HCT116 (cell line): Measurements from ENCODE around the gene MUS81. TPM values are rescaled to one million over a fixed set of nuclear protein-coding genes. Genes with fewer than 3 reads are reported as not detected.
A peak's percentile ranks its signal among the peaks of the same experiment; 100 is the strongest.

Experiments used
- ATAC-seq: fragments of 200-7000 bp; cut with Tn5 transposase; 2 replicates; pipeline ENCODE4 v1.9.1; 2020; ENCODE audit warnings: mild to moderate bottlenecking, moderate library complexity
- BruUV-seq: library from RNA; stranded (reverse); fragments of 400-500 nt; replicated peaks from 2 replicates; lab custom pipeline; 2021; lab: Mats Ljungman, UMichigan
- CTCF ChIA-PET: fragments of 300-600 bp; sonication (Branson Sonifier 250); formaldehyde crosslinking; loops from one replicate; lab custom pipeline; 2021; ENCODE audit warnings: antibody characterized with exemption; lab: Charles Lee
- POLR2A ChIA-PET: fragments of 300-600, 350-600 bp; sonication (Branson Sonifier 250); formaldehyde crosslinking; loops from one replicate; lab custom pipeline; 2021; ENCODE audit warnings: antibody characterized with exemption; lab: Charles Lee
- RAD21 ChIA-PET, 2 experiments: fragments of 300-600 bp; sonication (Branson Sonifier 250); formaldehyde crosslinking; loops; one replicate each; lab custom pipeline; 2023; ENCODE audit warnings: low total read pairs in 2 of 2; ENCODE audit not compliant: uncharacterized antibody in 2 of 2, unreplicated experiment in 2 of 2, low non-redundant PET in 1 of 2; lab: Charles Lee
- DNase-seq: peaks from one replicate; pipeline ENCODE4 v3.0.0-alpha.2; 2010; ENCODE audit warnings: low read depth, low spot score
- H2AFZ ChIP-seq: fragments of 200-600 bp; shearing (Covaris generic), sonication (generic); 2 replicates; pipeline ENCODE4 v1.6.1; 2017; ENCODE audit warnings: low read depth, mixed run types, mixed read lengths, antibody characterized with exemption, low read length; ENCODE audit not compliant: poor library complexity, severe bottlenecking
- H3K27ac ChIP-seq: 2 replicates; pipeline ENCODE4 v1.5.1; 2012; ENCODE audit warnings: low read depth, low read length
- H3K27me3 ChIP-seq: fragments of 200-600 bp; sonication (generic); 2 replicates; pipeline ENCODE4 v1.6.1; 2016; ENCODE audit warnings: mixed run types, low read length, mixed read lengths; ENCODE audit not compliant: insufficient read depth
- H3K36me3 ChIP-seq, 2 experiments: fragments of 200-500 bp in 1 of 2; fragments of 200-600 bp in 1 of 2; sonication (Bioruptor generic) in 1 of 2; sonication (generic) in 1 of 2; 2 replicates each; pipeline versions ENCODE4 v1.5.1 to v1.6.1; 2014 to 2016; ENCODE audit warnings: low read length in 2 of 2, inconsistent platforms in 1 of 2, mixed read lengths in 1 of 2, mixed run types in 1 of 2; ENCODE audit not compliant: insufficient read depth in 2 of 2, control insufficient read depth in 1 of 2
- H3K4me1 ChIP-seq, 2 experiments: fragments of 200-600 bp in 1 of 2; sonication (generic) in 1 of 2; 2 replicates each; pipeline versions ENCODE4 v1.5.1 to v1.6.1; 2012 to 2017; ENCODE audit warnings: low read length in 2 of 2, inconsistent platforms in 1 of 2, mild to moderate bottlenecking in 1 of 2, mixed read lengths in 1 of 2, mixed run types in 1 of 2, moderate library complexity in 1 of 2; ENCODE audit not compliant: insufficient read depth in 2 of 2, control insufficient read depth in 1 of 2
- H3K4me2 ChIP-seq: fragments of 200-600 bp; sonication (generic); 2 replicates; pipeline ENCODE4 v1.6.1; 2017; ENCODE audit warnings: mixed run types, low read length, mixed read lengths
- H3K4me3 ChIP-seq, 2 experiments: fragments of 200-600 bp in 1 of 2; sonication (generic) in 1 of 2; replicated peaks in 1 of 2; 2 replicates each; pipeline ENCODE4 v1.5.1; 2011 to 2016; ENCODE audit warnings: low read length in 2 of 2, control low read depth in 1 of 2, low read depth in 1 of 2, mild to moderate bottlenecking in 1 of 2, mixed read lengths in 1 of 2, mixed run types in 1 of 2
- H3K79me2 ChIP-seq: fragments of 200-600 bp; sonication (generic); 2 replicates; pipeline ENCODE4 v1.6.1; 2017; ENCODE audit warnings: mild to moderate bottlenecking, mixed run types, low read length, moderate library complexity, mixed read lengths; ENCODE audit not compliant: insufficient read depth
- H3K9ac ChIP-seq: fragments of 200-600 bp; sonication (generic); 2 replicates; pipeline ENCODE4 v1.6.1; 2016; ENCODE audit warnings: low read length, mixed read lengths
- H3K9me2 ChIP-seq: fragments of 200-600 bp; sonication (generic), shearing (Covaris generic); 2 replicates; pipeline ENCODE4 v1.6.1; 2017; ENCODE audit warnings: mixed run types, mild to moderate bottlenecking, moderate library complexity; ENCODE audit not compliant: insufficient read depth
- H3K9me3 ChIP-seq, 2 experiments: fragments of 200-500 bp in 1 of 2; fragments of 200-600 bp in 1 of 2; sonication (Bioruptor generic) in 1 of 2; sonication (generic) in 1 of 2; 2 replicates each; pipeline ENCODE4 v1.6.1; 2014 to 2017; ENCODE audit warnings: low read length in 2 of 2, mixed read lengths in 2 of 2, inconsistent platforms in 1 of 2, low read depth in 1 of 2, mild to moderate bottlenecking in 1 of 2, mixed run types in 1 of 2, moderate library complexity in 1 of 2; ENCODE audit not compliant: control insufficient read depth in 1 of 2, insufficient read depth in 1 of 2
- H4K20me1 ChIP-seq: fragments of 200-600 bp; sonication (generic), shearing (Covaris generic); 2 replicates; pipeline ENCODE4 v1.6.1; 2017; ENCODE audit warnings: mixed run types, mild to moderate bottlenecking, moderate library complexity; ENCODE audit not compliant: insufficient read depth
- CBX3 ChIP-seq: IDR thresholded peaks from 2 replicates; pipeline ENCODE4 v1.6.1; 2012; ENCODE audit warnings: low read depth
- CEBPB ChIP-seq: IDR thresholded peaks from 2 replicates; pipeline ENCODE4 v1.6.1; 2012; ENCODE audit warnings: low read depth
- EGR1 ChIP-seq: IDR thresholded peaks from 2 replicates; pipeline ENCODE4 v1.6.1; 2012; ENCODE audit warnings: low read depth
- ELF1 ChIP-seq: IDR thresholded peaks from 2 replicates; pipeline ENCODE4 v1.6.1; 2012; ENCODE audit warnings: low read depth, borderline replicate concordance
- EZH2 ChIP-seq: fragments of 200-600 bp; sonication (generic); IDR thresholded peaks from 2 replicates; pipeline ENCODE4 v1.6.1; 2017; ENCODE audit warnings: antibody characterized with exemption, mixed run types
- FOSL1 ChIP-seq: IDR thresholded peaks from 2 replicates; pipeline ENCODE4 v1.6.1; 2012; ENCODE audit warnings: low read depth
- JUND ChIP-seq: IDR thresholded peaks from 2 replicates; pipeline ENCODE4 v1.6.1; 2012
- POLR2AphosphoS5 ChIP-seq: IDR thresholded peaks from 2 replicates; pipeline ENCODE4 v1.6.1; 2011; ENCODE audit warnings: mild to moderate bottlenecking, low read depth, low read length, moderate library complexity
- SIN3A ChIP-seq: IDR thresholded peaks from 2 replicates; pipeline ENCODE4 v1.6.1; 2012; ENCODE audit warnings: low read depth
- TCF7L2 ChIP-seq: IDR thresholded peaks from 2 replicates; pipeline ENCODE4 v1.7.0; 2011; ENCODE audit warnings: borderline replicate concordance, inconsistent platforms; ENCODE audit not compliant: insufficient read depth, insufficient read length; ENCODE audit errors: extremely low read depth
- YY1 ChIP-seq: IDR thresholded peaks from 2 replicates; pipeline ENCODE4 v1.6.1; 2011; ENCODE audit warnings: low read length, low read depth, moderate library complexity, mild to moderate bottlenecking; ENCODE audit not compliant: insufficient replicate concordance; ENCODE audit errors: extremely low read depth
- ZFX ChIP-seq: fragments of 450-650 bp; IDR thresholded peaks from 2 replicates; pipeline ENCODE4 v1.6.1; 2017
- ZNF274 ChIP-seq: fragments of 200-500 bp; sonication (Bioruptor generic); IDR thresholded peaks from 2 replicates; pipeline ENCODE4 v1.6.1; 2014; ENCODE audit warnings: mild to moderate bottlenecking, low read depth, low read length, inconsistent platforms
- intact Hi-C: fragments of 100-400 bp; cut with micrococcal nuclease; formaldehyde crosslinking; loops from 2 replicates; pipeline ENCODE4 v1.10.0; 2022
- total RNA-seq: library from RNA; stranded (reverse); gene quantifications from one replicate; pipeline ENCODE4 v1.2.1, GENCODE V29; 2021; ENCODE audit not compliant: unreplicated experiment
- TF ChIP-seq, protein P1 (sequence below), 3 experiments: fragments of 200-600 bp in 1 of 3; sonication (generic) in 1 of 3; IDR thresholded peaks in 2 of 3; conservative IDR thresholded peaks in 1 of 3; 2 replicates each; pipeline ENCODE4 v1.5.1; 2012 to 2017; ENCODE audit warnings: low read depth in 2 of 3, low read length in 2 of 3, antibody characterized with exemption in 1 of 3, borderline replicate concordance in 1 of 3, control low read depth in 1 of 3, mild to moderate bottlenecking in 1 of 3, mixed read lengths in 1 of 3, mixed run types in 1 of 3, moderate library complexity in 1 of 3; ENCODE audit not compliant: insufficient read depth in 1 of 3
- TF ChIP-seq, protein P2 (sequence below): IDR thresholded peaks from 2 replicates; pipeline ENCODE4 v1.6.1; 2012

The MUS81 gene
- total RNA-seq, 1 experiment from 2014 or later: 47.2 TPM

DNA sequence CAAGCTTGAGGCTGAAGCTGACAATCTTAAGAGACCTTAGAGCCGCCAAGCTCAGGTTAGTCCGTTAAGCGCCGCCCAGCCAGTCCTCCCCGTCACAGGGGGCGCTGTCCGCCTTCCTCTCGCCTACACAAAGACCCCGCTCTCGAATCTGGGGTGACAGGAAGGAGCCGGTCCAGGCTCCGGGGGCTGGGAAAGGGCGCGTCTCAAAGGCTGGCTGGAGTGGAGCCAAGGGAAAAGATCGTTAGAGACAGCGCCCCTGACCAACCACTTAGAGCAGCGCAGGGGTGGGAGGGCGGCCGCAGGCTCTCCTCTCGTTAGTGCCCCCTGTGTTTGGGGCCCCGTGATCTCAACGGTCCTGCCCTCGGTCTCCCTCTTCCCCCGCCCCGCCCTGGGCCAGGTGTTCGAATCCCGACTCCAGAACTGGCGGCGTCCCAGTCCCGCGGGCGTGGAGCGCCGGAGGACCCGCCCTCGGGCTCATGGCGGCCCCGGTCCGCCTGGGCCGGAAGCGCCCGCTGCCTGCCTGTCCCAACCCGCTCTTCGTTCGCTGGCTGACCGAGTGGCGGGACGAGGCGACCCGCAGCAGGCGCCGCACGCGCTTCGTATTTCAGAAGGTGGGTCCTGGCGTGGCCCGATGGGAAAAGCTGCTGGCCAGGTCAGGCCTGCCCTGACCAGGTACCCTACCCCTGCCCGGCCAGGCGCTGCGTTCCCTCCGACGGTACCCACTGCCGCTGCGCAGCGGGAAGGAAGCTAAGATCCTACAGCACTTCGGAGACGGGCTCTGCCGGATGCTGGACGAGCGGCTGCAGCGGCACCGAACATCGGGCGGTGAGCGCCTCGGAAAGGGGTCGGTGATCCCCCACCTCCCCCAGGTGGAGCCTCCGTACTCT lies at the start of gene MUS81 (continued):
- TF ChIP-seq ELF1 (no peak), YY1 (peak; percentile 86), FOSL1 (no peak), CBX3 (no peak), EGR1 (no peak), POLR2AphosphoS5 (peak; percentile 69), CEBPB (no peak)
- TF ChIP-seq, protein P1, sequence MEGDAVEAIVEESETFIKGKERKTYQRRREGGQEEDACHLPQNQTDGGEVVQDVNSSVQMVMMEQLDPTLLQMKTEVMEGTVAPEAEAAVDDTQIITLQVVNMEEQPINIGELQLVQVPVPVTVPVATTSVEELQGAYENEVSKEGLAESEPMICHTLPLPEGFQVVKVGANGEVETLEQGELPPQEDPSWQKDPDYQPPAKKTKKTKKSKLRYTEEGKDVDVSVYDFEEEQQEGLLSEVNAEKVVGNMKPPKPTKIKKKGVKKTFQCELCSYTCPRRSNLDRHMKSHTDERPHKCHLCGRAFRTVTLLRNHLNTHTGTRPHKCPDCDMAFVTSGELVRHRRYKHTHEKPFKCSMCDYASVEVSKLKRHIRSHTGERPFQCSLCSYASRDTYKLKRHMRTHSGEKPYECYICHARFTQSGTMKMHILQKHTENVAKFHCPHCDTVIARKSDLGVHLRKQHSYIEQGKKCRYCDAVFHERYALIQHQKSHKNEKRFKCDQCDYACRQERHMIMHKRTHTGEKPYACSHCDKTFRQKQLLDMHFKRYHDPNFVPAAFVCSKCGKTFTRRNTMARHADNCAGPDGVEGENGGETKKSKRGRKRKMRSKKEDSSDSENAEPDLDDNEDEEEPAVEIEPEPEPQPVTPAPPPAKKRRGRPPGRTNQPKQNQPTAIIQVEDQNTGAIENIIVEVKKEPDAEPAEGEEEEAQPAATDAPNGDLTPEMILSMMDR (IDR thresholded peaks at IDR 0.05 in 2 of 3, conservative IDR thresholded peaks at IDR 0.05 in 1 of 3; ENCODE audit: borderline replicate concordance in 1 of 3, insufficient read depth in 1 of 3, low read depth in 2 of 3, low read length in 2 of 3): peak in 2 of 3 experiments; percentile 83 to 93; a peak in 4 of 6 replicates
- TF ChIP-seq, all 23 proteins: peak for 5

DNA sequence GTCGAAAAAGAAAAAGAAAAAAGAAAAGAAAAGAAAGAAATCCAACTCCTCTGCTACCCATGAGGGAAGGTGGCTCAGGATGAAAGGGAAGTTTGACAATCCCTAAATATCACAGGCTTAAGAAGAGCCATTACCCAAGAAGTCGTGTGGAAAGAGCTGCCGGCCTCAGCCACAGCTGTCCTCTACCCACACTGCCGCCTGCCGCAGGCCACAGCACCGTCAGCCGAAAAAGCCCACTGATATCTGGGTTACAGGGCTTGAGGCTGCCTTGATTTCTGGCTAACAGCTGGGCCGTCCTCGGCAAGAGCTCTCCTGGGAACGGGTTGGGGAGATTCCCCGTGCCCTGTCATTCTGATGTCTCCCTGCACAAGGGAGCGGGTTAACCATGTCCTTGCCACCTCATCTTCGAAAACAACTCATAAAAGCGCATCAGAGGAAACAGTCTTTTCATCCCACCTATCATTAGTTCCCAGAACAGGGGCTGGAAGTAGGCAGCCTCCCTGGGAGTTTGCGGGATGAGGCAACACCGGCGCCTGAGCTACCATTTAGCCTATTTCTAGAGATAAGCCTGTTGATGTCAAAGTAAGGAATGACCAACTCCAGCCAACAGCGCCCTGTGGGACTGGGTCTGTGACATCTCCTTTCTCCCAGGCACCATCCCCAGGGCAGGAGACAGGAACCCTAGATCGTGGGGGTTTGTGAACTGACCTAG lies 48.3 kb upstream of the MUS81 start:
- no TSS peak for BruUV-seq
- Histone ChIP-seq H3K4me1 (peaks cover 0 to 2% of the 10 kb centered on the region in 2 experiments; a peak in 2 of 4 replicates), H3K27me3 (no peaks in the 10 kb centered on the region), H3K9me2 (no peaks in the 10 kb centered on the region), H3K79me2 (no peaks in the 10 kb centered on the region), H3K27ac (no peak overlapping the region), H3K36me3 (no peaks in the 10 kb centered on the region), H3K4me3 (no peak overlapping the region), H3K9ac (no peak overlapping the region), H4K20me1 (no peaks in the 10 kb centered on the region), H3K9me3 (no peaks in the 10 kb centered on the region), H3K4me2 (no peak overlapping the region), H2AFZ (no peak overlapping the region)
- RAD21 ChIA-PET: no interaction called here
- ATAC-seq: no peak
- POLR2A ChIA-PET: no interaction called here
- intact Hi-C loops: no loop called here
- CTCF ChIA-PET: interaction anchor here (2.4 kb wide), 1 partner anchor 32 kb away, joined by 10 read pairs; the partner anchor contains the start of gene AP5B1
- no peak for DNase-seq
- TF ChIP-seq EZH2 (no peak), YY1 (no peak), POLR2AphosphoS5 (no peak), SIN3A (no peak), JUND (no peak), ZNF274 (no peak), TCF7L2 (no peak), ELF1 (no peak), ZFX (no peak)
- TF ChIP-seq, protein P2, sequence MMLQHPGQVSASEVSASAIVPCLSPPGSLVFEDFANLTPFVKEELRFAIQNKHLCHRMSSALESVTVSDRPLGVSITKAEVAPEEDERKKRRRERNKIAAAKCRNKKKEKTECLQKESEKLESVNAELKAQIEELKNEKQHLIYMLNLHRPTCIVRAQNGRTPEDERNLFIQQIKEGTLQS: no peak
- TF ChIP-seq, protein P1 (IDR thresholded peaks at IDR 0.05 in 2 of 3, conservative IDR thresholded peaks at IDR 0.05 in 1 of 3; ENCODE audit: borderline replicate concordance in 1 of 3, insufficient read depth in 1 of 3, low read depth in 2 of 3, low read length in 2 of 3): no peak
